Vagina (tissue), 2 donors: ENCODE measurements around the gene ABHD18. TPM values are rescaled to one million over a fixed set of nuclear protein-coding genes. Genes with fewer than 3 reads are reported as not detected.

Source experiments
- DNase-seq, 2 donors: peaks; one replicate each; pipeline ENCODE4 v3.0.0-alpha.2; 2017; ENCODE audit errors: extremely low spot score in 2 of 2
- H3K27ac ChIP-seq: fragments of 200-600 bp; sonication (generic); one replicate; pipeline ENCODE4 v1.5.1; 2019
- H3K27me3 ChIP-seq: fragments of 200-600 bp; sonication (generic); one replicate; pipeline ENCODE4 v1.5.1; 2019
- H3K36me3 ChIP-seq, 2 donors: fragments of 200-600 bp; sonication (generic); one replicate each; pipeline ENCODE4 v1.5.1; 2017 to 2019
- H3K4me1 ChIP-seq: fragments of 200-600 bp; sonication (generic); one replicate; pipeline ENCODE4 v1.5.1; 2019
- H3K4me3 ChIP-seq, 2 donors: fragments of 200-600 bp; sonication (generic); 1 replicate in 1 of 2; 2 replicates in 1 of 2; pipeline ENCODE4 v1.5.1; 2016 to 2019
- H3K9me3 ChIP-seq: fragments of 200-600 bp; sonication (generic); one replicate; pipeline ENCODE4 v1.5.1; 2019
- POLR2A ChIP-seq, 2 donors: fragments of 450-650 bp; IDR thresholded peaks; one replicate each; pipeline ENCODE4 v1.6.1; 2017; ENCODE audit warnings: antibody characterized with exemption in 2 of 2, mild to moderate bottlenecking in 2 of 2, moderate library complexity in 2 of 2
- POLR2AphosphoS5 ChIP-seq, 2 donors: sonication (generic); formaldehyde crosslinking; IDR thresholded peaks; one replicate each; pipeline ENCODE4 v1.9.0; 2017; ENCODE audit warnings: antibody characterized with exemption in 2 of 2, mild to moderate bottlenecking in 2 of 2, low read depth in 1 of 2; ENCODE audit not compliant: insufficient read depth in 1 of 2
- intact Hi-C: fragments of 100-400 bp; cut with DNase I; formaldehyde crosslinking; loops from one replicate; pipeline ENCODE4 v1.15.1; 2023
- total RNA-seq: library from RNA; depleted of rRNA; stranded (reverse); fragments of >200 nt; gene quantifications from one replicate; pipeline ENCODE4 v1.2.3, GENCODE V29; 2016
- TF ChIP-seq, protein P1 (sequence below), 3 experiments: fragments of 450-650 bp in 2 of 3; fragments of 200-600 bp in 1 of 3; sonication (generic) in 1 of 3; IDR thresholded peaks; one replicate each; pipeline ENCODE4 v1.5.1; 2017 to 2019; ENCODE audit warnings: antibody characterized with exemption in 3 of 3, mild to moderate bottlenecking in 2 of 3, moderate library complexity in 2 of 3

ABHD18 gene
- total RNA-seq, 1 donor from 2014 or later = 8.6 TPM

DNA sequence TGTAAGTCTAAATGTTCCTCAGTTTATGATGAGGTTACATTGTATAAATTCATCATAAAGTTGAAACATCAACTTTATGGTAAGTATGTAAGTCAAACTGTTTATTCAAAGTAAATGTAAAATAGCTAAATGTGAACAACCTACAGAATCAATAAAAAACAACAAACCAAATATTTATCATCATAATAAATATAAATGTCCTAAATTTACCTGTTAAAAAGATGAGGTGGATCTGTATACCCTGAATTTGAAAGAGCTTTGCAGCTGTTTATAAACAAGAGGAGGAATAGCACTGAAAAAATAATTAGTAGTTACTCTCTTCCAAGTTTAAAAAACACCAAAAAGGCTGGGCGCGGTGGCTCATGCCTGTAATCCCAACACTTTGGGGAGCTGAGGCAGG is 13.7 kb downstream of the ABHD18 start:
- Histone ChIP-seq H3K27ac (no peak overlapping the region), H3K36me3 (no peaks in the 10 kb centered on the region), H3K9me3 (no peaks in the 10 kb centered on the region), H3K27me3 (no peaks in the 10 kb centered on the region), H3K4me3 (no peak overlapping the region), H3K4me1 (no peaks in the 10 kb centered on the region)
- no peak for DNase-seq
- intact Hi-C loops = no loop called here
- TF ChIP-seq POLR2AphosphoS5 (IDR thresholded peaks at IDR 0.05; ENCODE audit: insufficient read depth in 1 of 2, low read depth in 1 of 2) = no peak
- no peak for TF ChIP-seq POLR2A (IDR thresholded peaks at IDR 0.05)
- TF ChIP-seq, protein P1, sequence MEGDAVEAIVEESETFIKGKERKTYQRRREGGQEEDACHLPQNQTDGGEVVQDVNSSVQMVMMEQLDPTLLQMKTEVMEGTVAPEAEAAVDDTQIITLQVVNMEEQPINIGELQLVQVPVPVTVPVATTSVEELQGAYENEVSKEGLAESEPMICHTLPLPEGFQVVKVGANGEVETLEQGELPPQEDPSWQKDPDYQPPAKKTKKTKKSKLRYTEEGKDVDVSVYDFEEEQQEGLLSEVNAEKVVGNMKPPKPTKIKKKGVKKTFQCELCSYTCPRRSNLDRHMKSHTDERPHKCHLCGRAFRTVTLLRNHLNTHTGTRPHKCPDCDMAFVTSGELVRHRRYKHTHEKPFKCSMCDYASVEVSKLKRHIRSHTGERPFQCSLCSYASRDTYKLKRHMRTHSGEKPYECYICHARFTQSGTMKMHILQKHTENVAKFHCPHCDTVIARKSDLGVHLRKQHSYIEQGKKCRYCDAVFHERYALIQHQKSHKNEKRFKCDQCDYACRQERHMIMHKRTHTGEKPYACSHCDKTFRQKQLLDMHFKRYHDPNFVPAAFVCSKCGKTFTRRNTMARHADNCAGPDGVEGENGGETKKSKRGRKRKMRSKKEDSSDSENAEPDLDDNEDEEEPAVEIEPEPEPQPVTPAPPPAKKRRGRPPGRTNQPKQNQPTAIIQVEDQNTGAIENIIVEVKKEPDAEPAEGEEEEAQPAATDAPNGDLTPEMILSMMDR (IDR thresholded peaks at IDR 0.05) = no peak

DNA sequence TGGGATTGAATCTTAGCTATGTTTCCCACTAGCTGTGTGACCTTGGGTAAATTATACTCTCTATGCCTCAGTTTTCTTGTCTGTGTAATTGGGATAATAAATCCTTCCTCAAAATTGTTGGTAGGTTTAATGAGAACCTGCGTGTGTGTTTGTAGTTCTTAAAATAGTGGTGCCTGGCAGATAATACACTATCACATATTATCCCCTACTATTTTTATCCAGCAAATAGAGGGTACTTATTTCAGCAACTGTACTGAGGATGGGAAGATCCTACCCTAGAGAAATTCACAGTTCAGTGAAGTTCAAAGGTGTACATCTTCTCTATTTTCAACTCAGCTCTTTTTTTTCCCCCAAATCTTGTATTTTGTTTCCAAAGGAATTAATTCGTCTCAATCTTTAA is 17.2 kb downstream of the ABHD18 start:
- no peaks in the 10 kb centered on the region for H3K4me1 ChIP-seq
- DNase-seq = no peak
- H3K36me3 ChIP-seq = peaks cover 0 to 18% of the 10 kb centered on the region in 2 donors
- no peaks in the 10 kb centered on the region for H3K9me3 ChIP-seq
- TF ChIP-seq POLR2AphosphoS5 (IDR thresholded peaks at IDR 0.05; ENCODE audit: insufficient read depth in 1 of 2, low read depth in 1 of 2) = no peak
- TF ChIP-seq POLR2A (IDR thresholded peaks at IDR 0.05) = no peak
- TF ChIP-seq, protein P1 (IDR thresholded peaks at IDR 0.05) = no peak
- H3K27me3 ChIP-seq = no peaks in the 10 kb centered on the region
- H3K27ac ChIP-seq = no peak overlapping the region
- no peak overlapping the region for H3K4me3 ChIP-seq
- intact Hi-C loops = no loop called here

DNA sequence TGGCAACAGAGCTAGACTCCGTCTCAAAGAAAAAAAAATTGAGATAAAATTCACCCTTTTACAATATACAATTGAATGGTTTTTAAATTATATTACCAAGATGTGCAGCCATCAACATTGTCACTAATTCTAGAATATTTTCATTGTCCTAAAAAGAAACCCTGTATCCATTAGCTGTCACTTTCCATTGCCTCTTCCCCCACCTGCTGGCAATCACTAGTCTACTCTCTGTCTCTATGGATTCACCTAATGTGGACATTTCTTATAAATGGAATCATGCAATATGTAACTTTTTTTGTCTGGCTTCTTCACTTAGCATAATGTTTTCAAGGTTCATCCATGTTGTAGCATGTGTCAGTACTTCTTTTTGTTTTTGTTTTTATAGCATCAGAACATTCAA is 20.8 kb downstream of the ABHD18 start:
- Histone ChIP-seq H3K36me3 (peaks cover 0 to 18% of the 10 kb centered on the region in 2 donors), H3K4me1 (no peaks in the 10 kb centered on the region), H3K27ac (no peak overlapping the region)

DNA sequence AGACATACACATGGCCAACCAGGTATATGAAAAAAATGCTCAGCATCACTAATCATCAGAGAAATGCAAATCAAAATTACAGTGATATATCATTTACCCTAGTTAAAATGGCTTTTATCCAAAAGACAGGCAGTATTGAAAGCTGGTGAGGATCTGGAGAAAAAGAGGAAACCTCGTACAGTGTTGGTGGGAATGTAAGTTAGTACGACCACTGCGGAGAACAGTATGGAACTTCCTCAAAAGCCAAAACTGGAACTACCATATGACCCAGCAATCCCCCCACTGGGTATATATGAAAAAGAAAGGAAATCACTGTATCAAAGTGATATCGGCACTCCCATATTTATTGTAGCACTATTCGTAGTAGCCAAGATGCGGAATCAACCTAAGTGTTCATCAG is 23.4 kb downstream of the ABHD18 start:
- Histone ChIP-seq H3K4me3 (no peak overlapping the region), H3K27me3 (no peaks in the 10 kb centered on the region), H3K36me3 (peaks cover 0 to 18% of the 10 kb centered on the region in 2 donors), H3K9me3 (no peaks in the 10 kb centered on the region), H3K4me1 (no peaks in the 10 kb centered on the region), H3K27ac (no peak overlapping the region)
- intact Hi-C loops = no loop called here
- no peak for TF ChIP-seq POLR2AphosphoS5 (IDR thresholded peaks at IDR 0.05; ENCODE audit: insufficient read depth in 1 of 2, low read depth in 1 of 2)
- TF ChIP-seq, protein P1 (IDR thresholded peaks at IDR 0.05) = no peak
- no peak for TF ChIP-seq POLR2A (IDR thresholded peaks at IDR 0.05)
- DNase-seq = no peak

More for the DNA sequence above, 20.8 kb downstream of the ABHD18 start:
- intact Hi-C loops = no loop called here
- no peaks in the 10 kb centered on the region for H3K9me3 ChIP-seq
- no peak for DNase-seq
- no peak for TF ChIP-seq POLR2AphosphoS5 (IDR thresholded peaks at IDR 0.05; ENCODE audit: insufficient read depth in 1 of 2, low read depth in 1 of 2)
- TF ChIP-seq, protein P1 (IDR thresholded peaks at IDR 0.05) = no peak
- no peak for TF ChIP-seq POLR2A (IDR thresholded peaks at IDR 0.05)
- H3K27me3 ChIP-seq = no peaks in the 10 kb centered on the region
- H3K4me3 ChIP-seq = no peak overlapping the region

DNA sequence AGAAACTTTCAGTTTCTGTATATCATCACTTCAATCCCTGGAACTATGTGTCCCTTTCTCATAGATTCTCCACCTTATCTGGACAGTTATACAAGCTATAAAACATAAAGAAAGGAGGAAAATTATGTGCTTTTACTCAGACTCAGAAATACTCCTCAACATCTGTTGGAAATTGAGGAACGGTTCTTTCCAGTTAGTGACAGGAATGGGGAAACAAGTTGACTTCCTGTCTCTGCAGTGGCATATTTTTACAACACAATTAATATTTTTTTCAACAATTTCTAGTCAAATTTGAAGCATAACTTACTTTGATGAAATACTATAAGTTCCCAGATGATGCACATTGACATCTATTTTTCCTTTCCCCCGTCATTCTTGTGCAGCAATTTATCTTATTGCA is 27.9 kb downstream of the ABHD18 start:
- Histone ChIP-seq H3K9me3 (no peaks in the 10 kb centered on the region), H3K4me1 (no peaks in the 10 kb centered on the region), H3K4me3 (no peak overlapping the region), H3K27ac (no peak overlapping the region), H3K27me3 (no peaks in the 10 kb centered on the region), H3K36me3 (peaks cover 0 to 3% of the 10 kb centered on the region in 2 donors)
- TF ChIP-seq POLR2AphosphoS5 (IDR thresholded peaks at IDR 0.05; ENCODE audit: insufficient read depth in 1 of 2, low read depth in 1 of 2) (no peak), POLR2A (IDR thresholded peaks at IDR 0.05) (no peak)
- TF ChIP-seq, protein P1 (IDR thresholded peaks at IDR 0.05) = no peak
- intact Hi-C loops = no loop called here
- no peak for DNase-seq
